Subcutaneous adipose tissue (tissue), 4 donors: ENCODE results near the gene SH2D4B. TPM values are rescaled to one million over a fixed set of nuclear protein-coding genes. Genes with fewer than 3 reads are reported as not detected.

Experiments used
- total RNA-seq, 4 donors: library from RNA; depleted of rRNA; stranded (reverse); fragments of >200 nt; gene quantifications; one replicate each; pipeline ENCODE4 v1.1.0, GENCODE V29; 2016
- TF ChIP-seq, protein P1 (sequence below): fragments of 450-650 bp; IDR thresholded peaks from one replicate; pipeline ENCODE4 v1.5.1; 2016; ENCODE audit warnings: low read depth, mild to moderate bottlenecking, control low read depth, antibody characterized with exemption, moderate library complexity

Gene SH2D4B
- under 1 TPM in 2 of 4 donors, not detected in 2; 0.34 to 0.49 TPM for total RNA-seq

DNA sequence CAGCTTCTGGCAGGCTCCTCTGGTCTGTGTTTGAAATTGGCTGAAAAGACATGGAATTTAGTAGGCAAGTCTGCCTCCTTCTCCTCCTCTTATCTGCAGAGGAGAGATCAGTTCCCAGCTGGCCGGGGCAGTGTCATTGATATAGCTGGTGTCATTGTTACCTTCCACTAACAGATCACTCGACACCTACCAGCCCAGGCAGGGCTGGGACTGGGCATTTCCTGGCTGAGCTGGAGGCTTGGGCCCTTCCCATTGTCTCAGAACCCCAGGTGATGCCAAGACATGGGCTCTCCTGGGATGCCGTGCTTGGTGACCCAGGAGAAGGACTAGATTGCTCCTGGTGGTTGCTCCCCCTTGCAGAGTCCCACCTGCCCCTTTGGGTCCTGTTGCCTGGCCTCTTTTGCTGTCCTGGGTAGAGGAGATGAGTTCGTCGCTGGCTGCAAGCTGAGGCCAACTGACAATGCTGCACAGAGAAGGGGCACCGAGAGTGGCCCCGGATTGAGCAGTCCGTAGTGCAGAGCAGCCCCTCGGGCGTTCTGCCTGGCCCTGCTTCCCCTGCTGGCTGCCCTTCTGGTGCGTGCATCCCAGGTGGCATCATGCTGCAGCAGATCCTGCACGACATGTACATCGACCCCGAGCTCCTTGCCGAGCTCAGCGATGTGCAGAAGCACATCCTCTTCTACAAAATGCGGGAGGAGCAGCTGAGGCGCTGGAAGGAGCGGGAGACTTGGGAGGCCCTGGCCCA is at the start of gene SH2D4B:
Gene SH2D4B (plus strand): TSS at position 167 of the 745 bp plus-strand sequence. CDS start 430 bp downstream, at position 597.
- TF ChIP-seq, protein P1, sequence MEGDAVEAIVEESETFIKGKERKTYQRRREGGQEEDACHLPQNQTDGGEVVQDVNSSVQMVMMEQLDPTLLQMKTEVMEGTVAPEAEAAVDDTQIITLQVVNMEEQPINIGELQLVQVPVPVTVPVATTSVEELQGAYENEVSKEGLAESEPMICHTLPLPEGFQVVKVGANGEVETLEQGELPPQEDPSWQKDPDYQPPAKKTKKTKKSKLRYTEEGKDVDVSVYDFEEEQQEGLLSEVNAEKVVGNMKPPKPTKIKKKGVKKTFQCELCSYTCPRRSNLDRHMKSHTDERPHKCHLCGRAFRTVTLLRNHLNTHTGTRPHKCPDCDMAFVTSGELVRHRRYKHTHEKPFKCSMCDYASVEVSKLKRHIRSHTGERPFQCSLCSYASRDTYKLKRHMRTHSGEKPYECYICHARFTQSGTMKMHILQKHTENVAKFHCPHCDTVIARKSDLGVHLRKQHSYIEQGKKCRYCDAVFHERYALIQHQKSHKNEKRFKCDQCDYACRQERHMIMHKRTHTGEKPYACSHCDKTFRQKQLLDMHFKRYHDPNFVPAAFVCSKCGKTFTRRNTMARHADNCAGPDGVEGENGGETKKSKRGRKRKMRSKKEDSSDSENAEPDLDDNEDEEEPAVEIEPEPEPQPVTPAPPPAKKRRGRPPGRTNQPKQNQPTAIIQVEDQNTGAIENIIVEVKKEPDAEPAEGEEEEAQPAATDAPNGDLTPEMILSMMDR = no peak

DNA sequence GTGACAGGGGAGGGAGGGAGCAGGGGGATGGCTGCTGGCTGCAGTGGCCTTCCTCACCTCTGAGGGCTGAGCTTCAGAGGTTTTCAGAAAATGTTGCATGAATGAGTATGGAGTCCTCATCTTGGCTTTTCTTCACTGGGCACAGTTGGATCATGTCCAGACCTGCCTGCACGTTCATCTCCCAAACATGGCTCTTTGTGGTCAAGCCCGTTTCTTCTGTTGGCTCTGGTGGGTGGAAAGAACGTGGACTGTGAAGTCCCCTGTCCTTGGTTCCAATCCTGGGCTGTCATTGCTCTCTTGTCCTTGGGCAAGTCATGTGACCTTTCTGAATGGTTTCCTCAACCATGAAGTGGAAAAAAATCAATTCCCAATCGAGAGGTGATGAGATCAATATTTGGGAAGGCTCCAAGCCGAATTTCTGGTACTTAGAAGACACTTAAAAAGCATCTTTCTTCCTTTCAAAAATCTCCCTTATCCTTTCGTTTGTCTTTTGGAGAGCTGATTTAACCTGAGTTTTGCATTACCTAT is 49.1 kb upstream of the SH2D4B start:
- TF ChIP-seq, protein P1 = no peak

DNA sequence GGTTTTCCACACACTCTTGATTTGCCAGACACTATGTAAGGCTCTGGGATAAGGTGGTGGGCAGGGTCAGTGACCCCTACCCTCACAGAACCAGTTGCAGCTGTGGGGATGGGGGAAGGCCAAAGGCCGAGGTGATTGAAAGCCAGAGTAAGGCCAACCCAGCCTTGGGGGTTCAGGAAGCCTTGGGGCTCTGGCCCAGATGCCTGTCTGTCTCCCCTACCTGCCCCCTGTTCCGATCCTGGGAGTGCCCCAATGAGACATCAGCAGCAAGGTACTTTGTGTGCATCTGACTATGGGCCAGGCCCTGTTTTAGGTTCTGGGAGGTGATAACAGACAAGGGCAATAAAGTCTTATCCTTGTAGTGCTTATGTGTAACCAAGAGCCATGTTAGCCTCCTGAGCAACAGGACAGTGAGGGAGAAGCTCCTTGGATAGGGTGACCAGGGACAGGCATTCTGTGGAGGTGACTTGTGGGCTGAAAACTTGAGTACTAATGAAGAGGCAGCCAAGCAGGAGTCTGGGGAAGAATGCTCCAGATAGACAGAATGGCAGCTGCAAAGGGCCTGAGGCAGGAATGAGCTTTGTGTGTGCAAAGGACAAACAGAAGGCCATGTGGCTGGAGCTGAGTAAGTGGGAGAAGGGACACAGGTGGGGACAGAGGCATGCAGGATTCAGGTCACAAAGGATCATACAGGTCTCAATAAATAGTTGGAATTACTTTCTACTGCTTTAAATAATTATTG is 48.2 kb upstream of the SH2D4B start:
- TF ChIP-seq, protein P1 = no peak

DNA sequence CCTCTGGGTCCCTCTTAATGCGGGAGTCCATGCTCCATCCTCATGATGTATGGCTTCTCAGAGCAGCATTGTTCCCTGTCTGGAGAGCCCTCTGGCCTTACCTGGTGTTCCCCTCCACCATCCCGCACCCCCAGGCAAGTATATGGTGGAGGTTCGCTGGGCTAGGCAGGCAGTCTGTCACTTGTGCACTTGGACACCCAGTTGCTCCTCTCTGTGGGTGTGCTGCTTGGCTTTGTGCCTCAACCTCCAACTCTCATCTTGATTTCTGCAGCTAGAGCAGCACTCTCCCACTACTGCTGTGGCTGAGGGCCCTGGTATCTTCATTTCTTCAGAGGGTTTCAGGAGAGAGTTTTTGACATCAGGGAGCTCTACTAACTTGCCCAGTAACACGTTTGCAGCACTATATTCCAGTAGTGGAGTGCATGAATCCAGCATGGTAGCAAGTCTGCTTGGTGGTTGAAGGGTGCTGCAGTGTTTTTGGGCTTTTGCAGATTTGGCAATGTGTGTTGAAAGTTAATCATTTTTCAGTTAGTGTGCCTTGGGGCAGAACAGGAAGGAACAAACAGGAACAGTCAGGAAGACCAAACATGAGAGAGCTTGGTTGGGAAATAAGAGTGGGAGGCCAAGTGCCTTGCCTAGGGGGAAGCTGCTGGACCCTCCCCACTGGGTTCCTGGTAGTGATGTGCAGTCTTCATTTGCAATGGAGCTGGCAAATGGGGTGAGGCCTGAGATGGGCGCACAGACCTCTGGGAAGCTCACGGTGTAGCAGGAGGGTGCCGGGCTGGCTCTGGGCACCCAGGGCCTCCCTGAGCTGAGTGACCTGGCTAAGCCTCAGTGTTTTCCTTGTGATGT is 46.2 kb upstream of the SH2D4B start:
- TF ChIP-seq, protein P1 = no peak

DNA sequence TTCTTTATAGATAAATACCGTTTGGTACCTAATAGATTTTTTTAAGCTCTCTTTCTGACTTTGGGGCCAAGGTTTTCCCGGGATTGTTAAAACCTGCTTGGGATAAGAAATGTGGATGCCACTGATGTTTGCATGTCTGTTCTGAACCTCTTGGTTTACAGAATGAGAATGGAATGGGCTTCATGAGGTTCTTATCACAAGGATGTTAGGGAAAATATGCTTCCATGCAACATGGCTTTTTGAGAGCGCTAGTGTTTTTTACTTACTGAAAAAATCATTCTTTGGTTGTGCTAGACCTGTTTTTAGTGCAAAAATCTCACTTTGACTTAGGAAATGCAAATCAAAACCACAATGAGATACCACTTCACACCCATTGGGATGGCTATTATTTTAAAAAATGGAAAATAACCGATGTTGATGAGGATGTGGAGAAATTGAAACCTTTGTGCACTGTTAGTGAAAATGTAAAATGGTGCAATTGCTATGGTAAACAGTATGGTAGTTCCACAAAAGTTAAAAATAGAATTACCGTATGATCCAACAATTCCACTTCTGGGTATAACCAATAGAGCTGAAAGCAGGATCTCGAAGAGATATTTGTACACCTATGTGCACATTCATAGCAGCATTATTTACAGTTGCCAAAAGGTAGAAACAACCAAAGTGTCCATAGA is 44.7 kb upstream of the SH2D4B start:
- TF ChIP-seq, protein P1 = no peak

DNA sequence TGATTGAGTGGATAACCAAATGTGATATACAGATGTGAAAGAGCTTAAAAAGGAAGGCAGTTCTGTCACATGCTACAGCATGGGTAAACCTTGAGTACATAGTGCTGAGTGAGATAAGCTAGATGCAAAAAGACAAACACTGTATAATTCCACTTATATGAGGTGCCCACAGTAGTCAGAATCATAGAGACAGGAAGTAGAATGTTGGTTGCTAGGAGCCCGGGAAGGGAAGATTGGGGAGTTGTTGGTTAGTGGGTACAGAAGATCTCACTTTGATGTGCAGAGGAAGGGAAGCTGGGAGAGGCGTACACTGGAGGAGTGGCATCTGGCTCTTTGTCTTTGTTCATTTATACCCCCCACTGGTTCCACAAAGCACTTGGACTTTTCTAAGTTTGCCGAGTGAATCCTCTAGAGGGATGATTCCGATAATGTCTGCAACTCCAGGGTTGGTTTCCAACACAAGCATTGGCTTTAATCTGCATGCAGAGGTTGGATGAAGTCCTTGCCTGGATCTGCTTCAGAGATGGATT is 44.1 kb upstream of the SH2D4B start:
- TF ChIP-seq, protein P1 = no peak
